A549 (cell line): ENCODE data around the gene MMP2. TPM values are rescaled to one million over a fixed set of nuclear protein-coding genes. Genes with fewer than 3 reads are reported as not detected.

Experiments
- ATAC-seq, 2 experiments: fragments of 200-7000 bp in 1 of 2; fragments of >200 bp in 1 of 2; cut with Nextera tagmentation in 1 of 2; cut with Tn5 transposase in 1 of 2; 3 replicates each; pipeline versions ENCODE4 v1.8.0 to v1.9.1; 2018 to 2020; ENCODE audit warnings: mild to moderate bottlenecking in 1 of 2, moderate library complexity in 1 of 2
- CTCF ChIA-PET: fragments of 300-600 bp; sonication (Branson Sonifier 250); formaldehyde crosslinking; extraction: SDS; loops from one replicate; lab custom pipeline; 2021; ENCODE audit warnings: antibody characterized with exemption, inconsistent platforms; lab: Yijun Ruan, JAX
- POLR2A ChIA-PET: fragments of 350-600 bp; formaldehyde crosslinking; extraction: SDS; loops from one replicate; lab custom pipeline; 2021; ENCODE audit warnings: antibody characterized with exemption, inconsistent platforms; lab: Yijun Ruan, JAX
- DNase-seq, 2 experiments: peaks; one replicate each; pipeline versions ENCODE4 v3.0.0 to v3.0.0-alpha.2; 2011 to 2016; ENCODE audit warnings: low read depth in 1 of 2, low spot score in 1 of 2
- FAIRE-seq: peaks from 2 replicates; lab custom pipeline; 2011; peaks lifted over from hg19 to GRCh38; lab: Jason Lieb, UNC
- H3K27ac ChIP-seq, 2 experiments: fragments of >200 bp; sonication (Bioruptor Twin); formaldehyde crosslinking; 3 replicates each; pipeline ENCODE4 v1.5.1; 2016 to 2017
- H3K4me1 ChIP-seq: fragments of >200 bp; sonication (Bioruptor Twin); formaldehyde crosslinking; 3 replicates; pipeline ENCODE4 v1.6.1; 2016
- H3K4me2 ChIP-seq: fragments of >200 bp; sonication (Bioruptor Twin); formaldehyde crosslinking; 3 replicates; pipeline ENCODE4 v1.6.1; 2016
- H3K4me3 ChIP-seq: fragments of >200 bp; sonication (Bioruptor Twin); formaldehyde crosslinking; 3 replicates; pipeline ENCODE4 v1.5.1; 2016
- H3K9me3 ChIP-seq: fragments of >200 bp; sonication (Bioruptor Twin); formaldehyde crosslinking; 3 replicates; pipeline ENCODE4 v1.6.1; 2016
- ATOH8 ChIP-seq: fragments of 250-450 bp; sonication (Bioruptor Pico); IDR thresholded peaks from 2 replicates; pipeline ENCODE4 v1.5.0; 2020; ENCODE audit warnings: low read depth, mild to moderate bottlenecking, moderate library complexity
- CEBPB ChIP-seq, 2 experiments: fragments of >200 bp in 1 of 2; sonication (Bioruptor Twin) in 1 of 2; formaldehyde crosslinking in 1 of 2; IDR thresholded peaks; 2 replicates each; pipeline ENCODE4 v1.6.1; 2012 to 2016
- E2F6 ChIP-seq: IDR thresholded peaks from 2 replicates; pipeline ENCODE4 v1.6.1; 2012; ENCODE audit warnings: low read depth, borderline replicate concordance
- EHF ChIP-seq: fragments of 250-450 bp; sonication (Bioruptor Pico); IDR thresholded peaks from 2 replicates; pipeline ENCODE4 v1.5.0; 2020; ENCODE audit warnings: mild to moderate bottlenecking
- EHMT2 ChIP-seq: fragments of 200-600 bp; sonication (generic); IDR thresholded peaks from 2 replicates; pipeline ENCODE4 v1.6.1; 2016; ENCODE audit warnings: antibody characterized with exemption, low read depth, mild to moderate bottlenecking, moderate library complexity
- ESRRA ChIP-seq: fragments of 150-350 bp; IDR thresholded peaks from 2 replicates; pipeline ENCODE4 v1.6.1; 2014; ENCODE audit warnings: mild to moderate bottlenecking, low read length, borderline replicate concordance
- FOSB ChIP-seq: fragments of 250-450 bp; sonication (Bioruptor Pico); IDR thresholded peaks from 2 replicates; pipeline ENCODE4 v1.5.0; 2020; ENCODE audit warnings: mild to moderate bottlenecking, moderate library complexity
- FOSL2 ChIP-seq, 2 experiments: fragments of 450-650 bp in 1 of 2; fragments of >200 bp in 1 of 2; sonication (Bioruptor Twin) in 1 of 2; formaldehyde crosslinking; IDR thresholded peaks; 2 replicates each; pipeline versions ENCODE4 v1.5.0 to v1.6.1; 2016 to 2020; ENCODE audit warnings: mild to moderate bottlenecking in 1 of 2, moderate library complexity in 1 of 2
- HEYL ChIP-seq: fragments of 250-450 bp; sonication (Bioruptor Pico); IDR thresholded peaks from 2 replicates; pipeline ENCODE4 v1.8.0; 2021; ENCODE audit warnings: mild to moderate bottlenecking, moderate library complexity
- HOXA7 ChIP-seq: fragments of 250-450 bp; sonication (Bioruptor Pico); IDR thresholded peaks from 2 replicates; pipeline ENCODE4 v1.5.0; 2020; ENCODE audit warnings: mild to moderate bottlenecking, moderate library complexity
- JUN ChIP-seq, 2 experiments: fragments of >200 bp; sonication (Bioruptor Twin); formaldehyde crosslinking; IDR thresholded peaks; 2 replicates in 1 of 2; 3 replicates in 1 of 2; pipeline ENCODE4 v1.6.1; 2016 to 2017
- KDM1A ChIP-seq: fragments of 200-600 bp; sonication (generic); IDR thresholded peaks from 2 replicates; pipeline ENCODE4 v1.6.1; 2016; ENCODE audit warnings: low read depth, mild to moderate bottlenecking
- KDM5A ChIP-seq: fragments of 200-600 bp; sonication (generic); IDR thresholded peaks from 2 replicates; pipeline ENCODE4 v1.6.1; 2016; ENCODE audit warnings: antibody characterized with exemption, mild to moderate bottlenecking
- MAX ChIP-seq: IDR thresholded peaks from 2 replicates; pipeline ENCODE4 v1.6.1; 2012
- MAZ ChIP-seq: fragments of 150-350 bp; IDR thresholded peaks from 2 replicates; pipeline ENCODE4 v1.6.1; 2014; ENCODE audit warnings: antibody characterized with exemption, low read depth, low read length, borderline replicate concordance
- NPAS2 ChIP-seq: fragments of 250-450 bp; sonication (Bioruptor Pico); IDR thresholded peaks from 2 replicates; pipeline ENCODE4 v1.8.0; 2022; ENCODE audit warnings: mild to moderate bottlenecking, moderate library complexity, borderline replicate concordance
- PBX3 ChIP-seq: IDR thresholded peaks from 2 replicates; pipeline ENCODE4 v1.6.1; 2012
- RAD21 ChIP-seq, 2 experiments: fragments of >200 bp in 1 of 2; sonication (Bioruptor Twin) in 1 of 2; formaldehyde crosslinking in 1 of 2; IDR thresholded peaks in 1 of 2; conservative IDR thresholded peaks in 1 of 2; 2 replicates in 1 of 2; 3 replicates in 1 of 2; pipeline ENCODE4 v1.6.1; 2012 to 2018; ENCODE audit warnings: inconsistent platforms in 1 of 2
- RARB ChIP-seq: fragments of 250-450 bp; sonication (Bioruptor Pico); IDR thresholded peaks from 2 replicates; pipeline ENCODE4 v1.8.0; 2021; ENCODE audit warnings: mild to moderate bottlenecking, moderate library complexity
- RFX5 ChIP-seq: fragments of 450-650 bp; IDR thresholded peaks from 2 replicates; pipeline ENCODE4 v1.7.1; 2014; ENCODE audit warnings: antibody characterized with exemption, mild to moderate bottlenecking, moderate library complexity
- RNF2 ChIP-seq: fragments of 200-600 bp; sonication (generic); IDR thresholded peaks from 2 replicates; pipeline ENCODE4 v1.6.1; 2016; ENCODE audit warnings: low read depth, mild to moderate bottlenecking, antibody characterized with exemption, moderate library complexity, borderline replicate concordance
- USF2 ChIP-seq: fragments of 450-650 bp; IDR thresholded peaks from 2 replicates; pipeline ENCODE4 v1.6.1; 2014; ENCODE audit warnings: antibody characterized with exemption
- ZC3H11A ChIP-seq: fragments of 450-650 bp; IDR thresholded peaks from 2 replicates; pipeline ENCODE4 v1.6.1; 2014; ENCODE audit warnings: antibody characterized with exemption, mild to moderate bottlenecking
- ZSCAN20 ChIP-seq: fragments of 250-450 bp; sonication (Bioruptor Pico); IDR thresholded peaks from 2 replicates; pipeline ENCODE4 v1.8.0; 2022; ENCODE audit warnings: mild to moderate bottlenecking, moderate library complexity
- WGBS: methylation state at CpG from one replicate; pipeline ENCODE4 v1.1.6; 2017; ENCODE audit errors: missing lambda C conversion rate; 5-methylcytosine and 5-hydroxymethylcytosine counted together
- polyA plus RNA-seq, 4 experiments: library from polyadenylated mRNA; depleted of rRNA in 3 of 4; stranded (reverse); fragments of >200 nt; fragmentation: RNase III in 1 of 4; extraction: RNeasy Plus Mini Kit Qiagen cat#74134 plus additional on column Dnase treatment in 1 of 4; gene quantifications; 2 replicates in 3 of 4; 3 replicates in 1 of 4; pipeline ENCODE4 v1.2.3, GENCODE V29; 2011 to 2017

MMP2 gene
- polyA plus RNA-seq, 2 of the 4 experiments (the other 2 are of a cell fraction), result 11.5 to 11.8 TPM

GRCh38 chr16:55488306-55488705 lies 9.3 kb downstream of the MMP2 start (continued):
- TF ChIP-seq KDM1A, result no peak

GRCh38 chr16:55489119-55489955 lies 10.3 kb downstream of the MMP2 start:
- Histone ChIP-seq H3K4me3 (no peak overlapping the region), H3K4me2 (no peak overlapping the region), H3K4me1 (no peaks in the 10 kb centered on the region), H3K27ac (no peak overlapping the region), H3K9me3 (no peaks in the 10 kb centered on the region)
- DNase-seq (no peak), FAIRE-seq (no peak), ATAC-seq (no peak)
- ChIA-PET POLR2A (no interaction called here), CTCF (interaction anchor here (1.3 to 2.2 kb wide), 4 partner anchors 8 to 24 kb away, joined by 3 to 17 read pairs (median 8); no protein-coding TSS in a partner anchor)
- TF ChIP-seq ESRRA (no peak), EHMT2 (no peak), MAZ (no peak), EHF (no peak), USF2 (no peak), ATOH8 (CRISPR knock-in tag) (no peak), E2F6 (no peak), HEYL (no peak), NPAS2 (CRISPR knock-in tag) (no peak), RARB (CRISPR knock-in tag) (no peak), ZC3H11A (no peak), RNF2 (no peak), FOSB (no peak), KDM5A (no peak), CEBPB (IDR thresholded peaks at IDR 0.05) (no peak), ZSCAN20 (no peak), HOXA7 (CRISPR knock-in tag) (no peak)
- WGBS, result 72% methylated on average over 14 of the region's 14 CpGs

GRCh38 chr16:55489956-55490265 lies 10.9 kb downstream of the MMP2 start:
- ATAC-seq, result no peak
- Histone ChIP-seq H3K27ac (no peak overlapping the region), H3K4me1 (no peaks in the 10 kb centered on the region), H3K4me3 (no peak overlapping the region), H3K4me2 (no peak overlapping the region), H3K9me3 (no peaks in the 10 kb centered on the region)
- ChIA-PET CTCF (interaction anchor here (0.9 to 1.6 kb wide), 4 partner anchors 9 to 25 kb away, joined by 3 to 11 read pairs (median 4); no protein-coding TSS in a partner anchor), POLR2A (no interaction called here)
- FAIRE-seq, result no peak
- no peak for TF ChIP-seq RFX5
- no peak for TF ChIP-seq KDM1A
- no peak for TF ChIP-seq ZC3H11A
- no peak for TF ChIP-seq PBX3
- no peak for TF ChIP-seq FOSB
- no peak for TF ChIP-seq RAD21 (conservative IDR thresholded peaks at IDR 0.05 in 1 of 2, IDR thresholded peaks at IDR 0.05 in 1 of 2)
- TF ChIP-seq KDM5A, result no peak
- no peak for TF ChIP-seq MAX
- no peak for TF ChIP-seq FOSL2 (IDR thresholded peaks at IDR 0.05)
- no peak for TF ChIP-seq FOSL2 (CRISPR knock-in tag; IDR thresholded peaks at IDR 0.05)
- no peak for TF ChIP-seq JUN (IDR thresholded peaks at IDR 0.05)
- no peak for TF ChIP-seq RNF2
- WGBS, result 72% methylated on average over 2 of the region's 2 CpGs
- DNase-seq, result no peak
